Activated CD8-positive, alpha-beta memory T cell treated with anti-CD3 and anti-CD28 coated beads, Interleukin-2, amount 50 U/mL, for 24 hours (primary cell): ENCODE results near the gene LRPAP1.

Experiments
- DNase-seq: peaks from one replicate; pipeline ENCODE4 v3.0.0-alpha.2; 2020; ENCODE audit errors: extremely low read depth

Gene LRPAP1

GRCh38 chr4:3531318-3531878, 824 bp downstream of the LRPAP1 start:
- no peak for DNase-seq

DNA sequence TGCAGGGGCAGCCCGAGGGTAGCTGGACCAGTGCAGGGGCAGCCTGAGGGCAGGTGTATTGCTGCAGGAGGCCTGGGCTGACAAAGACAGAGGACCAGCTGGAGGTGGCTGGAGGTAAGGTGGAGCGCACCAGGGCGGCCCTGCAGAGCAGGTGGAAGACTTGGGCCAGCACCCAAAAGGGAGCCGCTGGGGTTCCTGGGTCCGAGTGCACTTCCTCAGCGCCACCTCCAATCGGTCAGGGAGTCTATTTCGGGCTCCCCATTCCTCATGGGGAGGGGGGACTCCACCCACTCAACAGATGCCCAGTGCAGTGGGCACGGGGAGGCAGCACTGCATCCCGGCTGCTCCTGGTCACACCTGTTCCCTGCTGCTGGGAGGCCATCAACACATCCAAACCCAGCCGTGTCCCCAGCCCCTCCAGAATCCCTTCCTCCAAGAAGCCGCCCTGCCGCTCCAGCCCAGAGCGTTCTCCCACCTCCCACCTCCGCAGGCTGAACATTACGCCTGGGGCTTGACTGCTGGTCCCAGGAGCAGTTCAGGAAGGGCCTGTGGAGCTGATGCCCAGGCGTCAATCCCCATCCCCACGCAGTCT, 1.5 kb downstream of the LRPAP1 start:
- DNase-seq, result no peak

GRCh38 chr4:3530051-3530450, 2.2 kb downstream of the LRPAP1 start:
- no peak for DNase-seq

GRCh38 chr4:3529363-3529762, 2.9 kb downstream of the LRPAP1 start:
- no peak for DNase-seq

DNA sequence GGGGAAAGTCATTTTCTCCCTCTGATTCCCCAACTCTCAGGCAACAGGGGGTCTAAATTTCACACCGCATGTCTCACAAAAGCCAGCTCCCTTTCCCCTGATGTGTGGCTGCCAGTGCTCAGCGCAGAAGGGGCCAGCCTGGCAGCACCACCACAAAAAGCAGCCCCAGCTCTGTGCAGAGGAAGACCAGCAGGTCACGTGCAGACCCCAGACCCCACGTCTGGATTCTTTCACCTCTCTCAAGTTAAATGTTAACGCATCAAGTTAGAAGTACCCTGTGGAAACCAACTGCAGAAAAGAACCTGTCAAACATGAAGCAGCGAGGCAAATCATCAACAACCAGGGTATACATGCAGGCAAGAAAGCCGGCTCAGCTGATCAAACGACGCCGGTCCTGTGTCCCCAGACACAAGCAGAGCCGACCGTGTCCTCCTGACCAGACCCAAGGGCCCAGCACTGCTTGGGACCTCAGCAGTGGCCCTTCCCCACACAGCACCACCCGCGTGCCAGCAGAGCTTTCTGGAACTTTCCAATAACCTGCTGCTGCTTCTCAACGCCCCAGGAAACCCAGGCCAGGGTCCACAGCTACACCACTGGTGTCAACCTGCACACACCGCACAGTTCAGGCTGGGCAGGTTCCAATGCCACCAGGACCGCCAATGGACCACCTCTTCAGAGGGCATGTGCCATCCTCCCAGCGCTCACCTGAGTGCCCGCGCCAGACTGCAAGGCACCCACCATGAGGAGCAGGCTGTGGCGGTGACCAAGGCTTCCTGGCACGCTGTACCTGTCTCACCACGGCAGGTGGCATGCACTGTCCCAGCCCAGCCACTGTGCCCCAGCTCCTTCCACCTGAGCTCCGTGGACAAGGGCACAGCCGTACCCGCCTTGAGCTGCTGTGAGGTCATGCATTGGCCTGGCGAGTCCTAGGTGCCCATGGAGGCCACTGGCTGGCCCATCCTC, 4.0 kb downstream of the LRPAP1 start:
- DNase-seq, result no peak

GRCh38 chr4:3527101-3527913, 4.9 kb downstream of the LRPAP1 start:
- DNase-seq, result no peak

DNA sequence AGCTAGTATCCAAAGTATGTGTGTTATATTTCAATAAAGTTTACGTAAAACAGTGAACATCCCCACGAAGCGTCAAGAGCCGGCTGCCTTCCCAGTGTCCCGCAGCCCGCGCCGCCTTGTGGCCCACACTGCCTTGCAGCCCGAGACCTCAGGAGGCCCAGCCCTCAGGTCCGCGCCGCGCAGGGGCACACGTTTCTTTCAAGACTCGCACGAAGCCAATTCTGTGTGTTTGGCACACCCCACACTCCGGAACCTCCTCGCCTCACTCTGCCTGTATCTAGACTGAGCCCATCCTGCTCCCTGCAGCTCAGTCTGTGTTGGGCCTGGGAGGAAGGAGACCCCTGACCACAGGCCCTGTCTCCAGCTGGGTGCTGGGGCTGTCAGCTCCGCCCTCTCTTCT, 5.8 kb downstream of the LRPAP1 start:
- no peak for DNase-seq

GRCh38 chr4:3525532-3526430, 6.4 kb downstream of the LRPAP1 start:
- no peak for DNase-seq

- DNase-seq, result no peak
Measured at GRCh38 chr4:3524920-3525319, 7.3 kb downstream of the LRPAP1 start.

DNA sequence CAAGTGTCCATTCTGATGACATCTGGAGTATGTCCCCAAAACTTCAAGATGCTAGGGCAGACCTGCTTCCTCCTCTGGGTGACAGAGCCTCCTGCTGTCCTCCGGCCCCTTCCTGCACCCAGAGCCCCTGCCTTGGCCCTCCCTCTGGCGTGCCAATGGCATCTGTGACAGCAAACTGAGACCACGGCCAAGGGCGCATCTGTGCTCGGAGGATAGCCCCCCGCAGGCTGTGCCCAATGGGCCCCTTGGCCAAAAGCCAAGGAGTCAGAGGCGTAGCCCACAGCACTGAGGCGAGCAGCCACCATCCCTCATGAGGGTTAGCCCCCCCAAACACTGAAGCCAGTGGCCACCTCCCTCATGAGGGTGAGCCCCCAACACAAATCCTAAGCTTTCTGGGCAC, 7.9 kb downstream of the LRPAP1 start:
- DNase-seq, result no peak

GRCh38 chr4:3523628-3524221, 8.5 kb downstream of the LRPAP1 start:
- DNase-seq, result no peak

DNA sequence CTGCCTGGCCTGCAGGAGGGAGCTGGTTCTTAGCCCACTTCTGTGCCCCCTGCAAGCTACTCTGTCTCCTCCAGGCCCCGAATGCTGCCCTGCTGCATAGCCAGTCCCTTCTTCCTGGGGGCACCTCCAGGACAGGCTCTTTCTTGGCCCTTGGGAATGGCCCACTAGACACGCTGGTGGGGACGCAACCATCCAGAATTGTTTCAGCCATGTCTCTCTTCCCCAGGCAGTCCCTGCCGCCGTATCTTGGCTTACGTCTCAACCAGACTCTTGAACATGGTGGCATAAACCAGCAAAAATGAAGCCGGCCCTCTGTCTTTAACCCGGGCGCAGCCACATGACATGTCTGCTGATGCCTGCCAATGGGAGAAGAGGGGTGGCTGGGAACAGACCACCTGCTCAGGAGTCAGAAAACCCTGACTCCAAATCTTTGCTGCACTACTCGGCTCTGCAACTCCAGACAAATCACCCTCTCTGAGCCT, 9.0 kb downstream of the LRPAP1 start:
- DNase-seq, result no peak

- DNase-seq, result no peak
Measured at GRCh38 chr4:3522651-3523050, 9.6 kb downstream of the LRPAP1 start.

DNA sequence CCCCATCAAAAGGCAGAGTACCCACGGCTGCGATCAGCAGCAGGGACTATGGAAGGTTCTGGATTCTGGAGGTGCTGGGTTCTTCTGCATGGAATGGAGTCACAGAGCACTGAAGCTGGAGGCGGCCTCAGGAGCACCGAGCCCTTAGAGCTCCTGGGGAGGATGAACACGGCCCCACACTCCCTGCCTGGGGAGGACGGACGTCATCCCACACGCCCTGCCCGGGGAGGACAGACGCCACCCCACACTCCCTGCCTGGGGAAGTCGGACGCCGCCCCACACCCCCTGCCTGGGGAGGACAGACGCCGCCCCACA, 9.9 kb downstream of the LRPAP1 start:
- no peak for DNase-seq

DNA sequence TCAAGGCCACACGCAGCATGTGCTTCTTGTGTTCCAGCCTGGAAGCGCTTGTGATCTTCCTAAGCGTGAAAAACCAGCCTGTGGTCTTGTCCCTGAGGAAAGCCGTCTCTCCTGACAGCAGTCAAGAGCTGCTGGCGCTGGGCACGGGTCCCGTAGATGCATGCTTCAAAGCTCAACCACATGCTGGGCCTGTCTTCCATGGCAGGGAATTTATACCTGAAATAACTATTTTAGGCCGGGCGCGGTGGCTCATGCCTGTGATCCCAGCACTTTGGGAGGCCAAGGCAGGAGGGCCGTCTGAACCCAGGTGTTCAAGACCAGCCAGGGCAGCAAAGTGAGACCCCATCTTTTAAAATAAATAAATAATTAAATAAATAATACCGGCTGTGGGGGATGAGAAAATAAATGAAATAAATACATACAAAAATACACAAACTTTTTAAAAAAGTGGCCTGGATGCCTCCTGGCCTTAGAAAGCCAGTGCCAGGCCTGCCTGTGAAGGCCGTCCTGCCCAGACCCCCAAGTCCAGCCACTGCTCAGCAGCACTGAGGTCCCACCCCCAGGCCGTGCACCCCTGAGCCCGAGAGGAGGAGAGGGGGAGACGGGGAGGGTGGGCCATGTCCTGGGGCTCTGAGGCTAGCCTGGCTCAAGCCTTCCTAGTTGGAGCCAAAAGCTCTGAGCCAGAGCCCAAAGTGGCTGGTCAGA, 10.4 kb downstream of the LRPAP1 start:
- DNase-seq, result no peak

DNA sequence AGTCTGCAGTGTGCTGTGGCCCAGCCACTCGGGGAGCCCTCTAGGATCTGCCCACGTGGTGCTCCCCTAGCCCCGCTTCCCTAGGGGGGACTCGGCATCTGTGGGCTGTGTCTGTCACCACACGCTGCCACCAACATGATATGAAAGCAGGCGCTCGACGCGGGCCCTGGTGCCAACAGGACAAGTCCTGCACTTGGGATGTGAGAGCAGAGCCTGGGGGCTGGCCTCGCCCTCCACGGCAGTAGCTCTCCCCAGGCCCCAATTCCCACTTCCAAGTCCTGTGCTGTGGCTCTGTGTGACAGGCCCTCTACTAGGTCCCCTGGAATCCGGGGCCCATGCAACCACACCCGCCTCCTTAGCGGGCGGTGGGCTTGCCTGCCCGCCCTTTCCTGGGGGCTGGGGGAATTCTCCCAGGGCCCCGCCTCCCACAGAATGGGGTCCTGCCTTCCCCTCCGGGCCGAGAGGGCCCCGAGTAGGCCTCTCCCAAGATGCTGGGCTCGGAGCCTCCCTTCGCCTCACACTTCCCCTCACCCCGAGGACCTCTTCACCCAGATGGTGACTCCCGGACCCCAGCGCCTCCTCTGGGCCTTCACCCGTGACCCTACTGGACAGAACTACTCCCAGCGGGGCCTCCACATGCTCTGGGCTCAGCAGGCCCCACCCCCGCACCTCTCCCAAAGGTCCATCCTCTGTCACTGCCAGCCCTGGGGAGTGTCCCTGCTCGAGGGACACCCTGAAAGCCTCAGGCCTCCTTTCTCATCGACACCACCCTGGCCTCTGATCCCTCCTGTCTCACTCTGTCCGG, 11.2 kb downstream of the LRPAP1 start:
- no peak for DNase-seq

GRCh38 chr4:3520276-3520675, 11.9 kb downstream of the LRPAP1 start:
- DNase-seq, result no peak

- no peak for DNase-seq
Measured at GRCh38 chr4:3519468-3520264, 12.6 kb downstream of the LRPAP1 start.
